Endothelial cell of umbilical vein (primary cell): ENCODE measurements around the gene SAFB. TPM values are rescaled to one million over a fixed set of nuclear protein-coding genes. Genes with fewer than 3 reads are reported as not detected.

Experiments used
- BruUV-seq: library from RNA; stranded (reverse); fragments of 400-500 nt; replicated peaks from 2 replicates; lab custom pipeline; 2021; lab: Mats Ljungman, UMichigan
- CTCF ChIA-PET: fragments of 300-600, 350-600 bp; sonication (Branson Sonifier 250); formaldehyde crosslinking; loops from one replicate; lab custom pipeline; 2021; ENCODE audit warnings: antibody characterized with exemption, inconsistent platforms; lab: Charles Lee
- POLR2A ChIA-PET: fragments of 300-600, 350-600 bp; sonication (Branson Sonifier 250); formaldehyde crosslinking; loops from one replicate; lab custom pipeline; 2021; ENCODE audit warnings: antibody characterized with exemption, inconsistent platforms; lab: Charles Lee
- DNase-seq: peaks from one replicate; pipeline ENCODE4 v3.0.0-alpha.2; 2011; ENCODE audit warnings: low read depth, low spot score
- FAIRE-seq: peaks from 2 replicates; lab custom pipeline; 2011; peaks lifted over from hg19 to GRCh38; lab: Jason Lieb, UNC
- H2AFZ ChIP-seq: 2 replicates; pipeline ENCODE4 v1.6.0; 2012; ENCODE audit warnings: low read depth, low read length, control low read depth, inconsistent platforms
- H3K27ac ChIP-seq: 2 replicates; pipeline ENCODE4 v1.5.1; 2011; ENCODE audit warnings: low read depth, mild to moderate bottlenecking, control low read depth, low read length, moderate library complexity; ENCODE audit not compliant: insufficient read depth
- H3K27me3 ChIP-seq, 2 experiments: 2 replicates each; pipeline versions ENCODE4 v1.6.0 to v1.6.1; 2011; ENCODE audit warnings: low read length in 2 of 2, mixed read lengths in 1 of 2; ENCODE audit not compliant: control insufficient read depth in 2 of 2, insufficient read depth in 2 of 2
- H3K36me3 ChIP-seq, 2 experiments: 2 replicates in 1 of 2; 3 replicates in 1 of 2; pipeline ENCODE4 v1.5.1; 2011; ENCODE audit warnings: low read length in 2 of 2, mild to moderate bottlenecking in 1 of 2, moderate library complexity in 1 of 2; ENCODE audit not compliant: control insufficient read depth in 2 of 2, insufficient read depth in 2 of 2; ENCODE audit errors: extremely low read depth in 1 of 2
- H3K4me1 ChIP-seq: 3 replicates; pipeline ENCODE4 v1.5.1; 2011; ENCODE audit warnings: mild to moderate bottlenecking, low read length; ENCODE audit not compliant: control insufficient read depth, insufficient read depth; ENCODE audit errors: extremely low read depth
- H3K4me2 ChIP-seq: 2 replicates; pipeline ENCODE4 v1.6.1; 2011; ENCODE audit warnings: low read length, control low read depth, mixed read lengths; ENCODE audit not compliant: insufficient read depth
- H3K4me3 ChIP-seq, 3 experiments: fragments of 200-600 bp in 1 of 3; sonication (generic), shearing (Covaris generic) in 1 of 3; replicated peaks in 1 of 3; 2 replicates each; pipeline ENCODE4 v1.5.1; 2011 to 2016; ENCODE audit warnings: control low read depth in 3 of 3, low read length in 3 of 3, mild to moderate bottlenecking in 2 of 3, inconsistent platforms in 1 of 3, low read depth in 1 of 3, moderate library complexity in 1 of 3; ENCODE audit not compliant: insufficient read depth in 1 of 3
- H3K79me2 ChIP-seq: 2 replicates; pipeline ENCODE4 v1.6.0; 2012; ENCODE audit warnings: low read length, inconsistent platforms; ENCODE audit not compliant: control insufficient read depth, insufficient read depth
- H3K9ac ChIP-seq: replicated peaks from 2 replicates; pipeline ENCODE3; 2011; ENCODE audit warnings: low read length, control low read depth; ENCODE audit not compliant: insufficient read depth; ENCODE audit errors: extremely low read depth
- H3K9me1 ChIP-seq: replicated peaks from 3 replicates; pipeline ENCODE4 v1.6.0; 2011; ENCODE audit warnings: mild to moderate bottlenecking, low read length; ENCODE audit not compliant: control insufficient read depth, insufficient read depth; ENCODE audit errors: extremely low read depth
- H3K9me3 ChIP-seq: replicated peaks from 2 replicates; pipeline ENCODE4 v1.5.1; 2012; ENCODE audit warnings: low read length, inconsistent platforms; ENCODE audit not compliant: control insufficient read depth, insufficient read depth
- H4K20me1 ChIP-seq: replicated peaks from 2 replicates; pipeline ENCODE3; 2011; ENCODE audit warnings: mild to moderate bottlenecking, low read length; ENCODE audit not compliant: control insufficient read depth, insufficient read depth; ENCODE audit errors: extremely low read depth
- CTCF ChIP-seq, 2 donors: IDR thresholded peaks; 1 replicate in 1 of 2; 2 replicates in 1 of 2; pipeline ENCODE4 v1.5.1; 2011; ENCODE audit warnings: low read length in 2 of 2, mild to moderate bottlenecking in 2 of 2, moderate library complexity in 2 of 2, control low read depth in 1 of 2, inconsistent platforms in 1 of 2, low read depth in 1 of 2; ENCODE audit not compliant: insufficient read depth in 1 of 2; ENCODE audit errors: extremely low read depth in 1 of 2
- EZH2 ChIP-seq: IDR thresholded peaks from 2 replicates; pipeline ENCODE4 v1.6.1; 2012; ENCODE audit warnings: borderline replicate concordance, low read depth, mild to moderate bottlenecking, moderate library complexity, low read length, inconsistent platforms; ENCODE audit not compliant: severe bottlenecking
- FOS ChIP-seq: IDR thresholded peaks from 2 replicates; pipeline ENCODE4 v1.6.1; 2011; ENCODE audit warnings: mild to moderate bottlenecking, low read length, moderate library complexity, borderline replicate concordance; ENCODE audit not compliant: insufficient read depth
- GATA2 ChIP-seq: IDR thresholded peaks from 2 replicates; pipeline ENCODE4 v1.7.0; 2011; ENCODE audit warnings: low read depth, mild to moderate bottlenecking, moderate library complexity, mixed read lengths, low read length; ENCODE audit not compliant: insufficient read length, insufficient read depth
- JUN ChIP-seq: IDR thresholded peaks from 2 replicates; pipeline ENCODE4 v1.6.1; 2011; ENCODE audit warnings: borderline replicate concordance, low read depth; ENCODE audit not compliant: insufficient read length, insufficient read depth
- MAX ChIP-seq: IDR thresholded peaks from 2 replicates; pipeline ENCODE4 v1.6.1; 2011; ENCODE audit not compliant: insufficient read depth, insufficient read length
- MYC ChIP-seq: IDR thresholded peaks from one replicate; pipeline ENCODE4 v1.6.1; 2011; ENCODE audit warnings: mild to moderate bottlenecking, low read depth, low read length
- POLR2A ChIP-seq: IDR thresholded peaks from 2 replicates; pipeline ENCODE4 v1.6.1; 2012; ENCODE audit warnings: low read depth, mild to moderate bottlenecking, control low read depth, low read length
- POLR2AphosphoS5 ChIP-seq: IDR thresholded peaks from 2 replicates; pipeline ENCODE4 v1.6.1; 2012; ENCODE audit warnings: low read depth, mild to moderate bottlenecking, control low read depth, low read length, moderate library complexity; ENCODE audit not compliant: insufficient read depth
- dilution Hi-C: fragments of 300-500 bp; cut with MboI; formaldehyde crosslinking; loops from one replicate; pipeline ENCODE4 v1.15.0; 2019; ENCODE audit warnings: low sequenced_read_pairs; ENCODE audit not compliant: extremely low pct_ligation_motif_present
- intact Hi-C: fragments of 100-400 bp; cut with micrococcal nuclease; formaldehyde crosslinking; loops from one replicate; pipeline ENCODE4 v1.10.0; 2022
- polyA plus RNA-seq, 4 experiments: library from polyadenylated mRNA; depleted of rRNA in 3 of 4; stranded (reverse) in 3 of 4; unstranded in 1 of 4; fragments of >200 nt; gene quantifications; 2 replicates each; pipeline versions ENCODE4 v1.2.1 to v1.2.3, GENCODE V29; 2011 to 2012; ENCODE audit warnings: missing spikeins in 1 of 4
- total RNA-seq: library from RNA; stranded (reverse); gene quantifications from 2 replicates; pipeline ENCODE4 v1.2.3, GENCODE V29; 2021

Gene SAFB
- total and polyA plus RNA-seq, 2 donors (not counting 3 experiments of a cell fraction or from before 2014, with no cell fraction given): 44.7 to 109 TPM

GRCh38 chr19:5635427-5635826 lies 12.5 kb downstream of the SAFB start:
- CTCF ChIA-PET: no interaction called here

More at GRCh38 chr19:5635427-5635826, 12.5 kb downstream of the SAFB start:
- Histone ChIP-seq H3K27ac (no peak overlapping the region), H4K20me1 (peaks cover 6% of the 10 kb centered on the region), H3K4me2 (no peak overlapping the region), H3K4me1 (no peaks in the 10 kb centered on the region), H3K4me3 (no peak overlapping the region), H3K9me3 (no peaks in the 10 kb centered on the region), H3K9me1 (no peaks in the 10 kb centered on the region), H3K9ac (no peak overlapping the region), H3K79me2 (peaks cover 94% of the 10 kb centered on the region), H3K36me3 (peaks cover 0 to 2% of the 10 kb centered on the region in 2 experiments), H3K27me3 (no peaks in the 10 kb centered on the region), H2AFZ (no peak overlapping the region)
- no peak for FAIRE-seq
- TF ChIP-seq EZH2: no peak
- TF ChIP-seq CTCF (IDR thresholded peaks at IDR 0.05; ENCODE audit: extremely low read depth in 1 of 2, insufficient read depth in 1 of 2, low read depth in 1 of 2, low read length in 2 of 2): no peak
- no peak for TF ChIP-seq MYC
- TF ChIP-seq POLR2AphosphoS5: no peak
- no peak for TF ChIP-seq GATA2
- no peak for TF ChIP-seq MAX
- TF ChIP-seq POLR2A: no peak
- TF ChIP-seq JUN: no peak
- no peak for TF ChIP-seq FOS
- DNase-seq: no peak
- dilution Hi-C loops: no loop called here
- POLR2A ChIA-PET: no interaction called here
- no TSS peak for BruUV-seq
- intact Hi-C loops: no loop called here
